NCI-H2107 treated with DMSO at 0.1 percent for 48 hours (cell line): ENCODE results near the gene LY6G6D.

Source experiments
- DNase-seq: peaks from one replicate; lab custom pipeline; 2025; ENCODE audit not compliant: unreplicated experiment; lab: John Stamatoyannopoulos, UW

The LY6G6D gene

GRCh38 chr6:31717499-31718222 lies 2.5 kb downstream of the LY6G6D start:
- no peak for DNase-seq

- DNase-seq: no peak
Observed at GRCh38 chr6:31718265-31718664, 3.1 kb downstream of the LY6G6D start.

- no peak for DNase-seq
Observed at GRCh38 chr6:31719001-31719400, 3.9 kb downstream of the LY6G6D start.

- no peak for DNase-seq
Observed at GRCh38 chr6:31720196-31720770, 5.1 kb downstream of the LY6G6D start.

- no peak for DNase-seq
Observed at GRCh38 chr6:31721351-31722020, 6.3 kb downstream of the LY6G6D start, which contains the start of gene LY6G6C. Gene LY6G6C, minus strand, starts transcription at chr6:31721746. Its CDS starts 67 bp downstream, at chr6:31721679.

GRCh38 chr6:31722173-31722572 lies 7.0 kb downstream of the LY6G6D start:
- DNase-seq: no peak

GRCh38 chr6:31723245-31723979 lies 8.3 kb downstream of the LY6G6D start, which contains the start of gene MPIG6B:
Gene MPIG6B, plus strand, starts transcription at chr6:31723373. Its CDS starts 11 bp downstream, at chr6:31723384.
- no peak for DNase-seq

- no peak for DNase-seq
Observed at GRCh38 chr6:31723980-31724691, 9.0 kb downstream of the LY6G6D start.

- DNase-seq: no peak
Observed at GRCh38 chr6:31725502-31726350, 10.6 kb downstream of the LY6G6D start.

- no peak for DNase-seq
Observed at GRCh38 chr6:31727034-31727716, 12.0 kb downstream of the LY6G6D start.

- DNase-seq: no peak
Observed at GRCh38 chr6:31727717-31728671, 12.8 kb downstream of the LY6G6D start.

GRCh38 chr6:31728767-31729514 lies 13.8 kb downstream of the LY6G6D start, which contains the start of gene DDAH2:
Gene DDAH2, minus strand, starts transcription at chr6:31729299. Its CDS starts 138 bp downstream, at chr6:31729161.
- DNase-seq: no peak

- no peak for DNase-seq
Observed at GRCh38 chr6:31729515-31729978, 14.4 kb downstream of the LY6G6D start.

- DNase-seq: no peak
Observed at GRCh38 chr6:31729979-31730630, 15.0 kb downstream of the LY6G6D start.

- DNase-seq: no peak
Observed at GRCh38 chr6:31730631-31731086, 15.5 kb downstream of the LY6G6D start.

GRCh38 chr6:31732029-31732428 lies 16.9 kb downstream of the LY6G6D start:
- DNase-seq: no peak

- no peak for DNase-seq
Observed at GRCh38 chr6:31733734-31734133, 18.6 kb downstream of the LY6G6D start.
